ENCODE results near the gene NVL.

DNA sequence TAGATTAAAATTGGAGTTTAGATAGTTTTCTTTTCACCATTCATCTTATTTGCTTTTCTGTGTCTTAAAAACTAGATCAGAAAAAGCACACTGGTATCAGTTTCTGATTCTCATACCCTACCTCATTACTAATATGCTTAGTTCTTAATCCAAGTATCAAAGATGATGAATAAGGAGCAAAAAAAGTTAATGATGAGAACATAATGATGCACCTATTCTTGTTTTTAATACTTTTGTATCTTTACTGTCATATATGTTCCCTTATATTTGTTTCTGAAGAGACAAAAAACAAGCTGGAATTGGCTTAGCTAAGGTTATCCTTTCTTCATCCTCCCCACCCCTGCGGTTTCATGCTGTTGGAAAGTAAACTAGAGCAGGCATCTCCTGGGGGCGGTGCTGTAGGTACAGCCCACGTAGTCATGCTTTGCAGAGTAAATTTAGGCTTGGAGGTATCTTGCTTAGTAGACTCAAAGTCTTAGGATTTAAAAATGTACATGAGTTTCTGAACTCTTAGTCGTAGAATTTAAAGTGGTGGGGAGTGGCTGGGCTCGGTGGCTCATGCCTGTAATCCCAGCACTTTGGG is 43.1 kb upstream of the NVL start:
- no peak for TF ChIP-seq POLR2A (IDR thresholded peaks at IDR 0.05; ENCODE audit: low read depth, low read length)
- TF ChIP-seq, protein P1, sequence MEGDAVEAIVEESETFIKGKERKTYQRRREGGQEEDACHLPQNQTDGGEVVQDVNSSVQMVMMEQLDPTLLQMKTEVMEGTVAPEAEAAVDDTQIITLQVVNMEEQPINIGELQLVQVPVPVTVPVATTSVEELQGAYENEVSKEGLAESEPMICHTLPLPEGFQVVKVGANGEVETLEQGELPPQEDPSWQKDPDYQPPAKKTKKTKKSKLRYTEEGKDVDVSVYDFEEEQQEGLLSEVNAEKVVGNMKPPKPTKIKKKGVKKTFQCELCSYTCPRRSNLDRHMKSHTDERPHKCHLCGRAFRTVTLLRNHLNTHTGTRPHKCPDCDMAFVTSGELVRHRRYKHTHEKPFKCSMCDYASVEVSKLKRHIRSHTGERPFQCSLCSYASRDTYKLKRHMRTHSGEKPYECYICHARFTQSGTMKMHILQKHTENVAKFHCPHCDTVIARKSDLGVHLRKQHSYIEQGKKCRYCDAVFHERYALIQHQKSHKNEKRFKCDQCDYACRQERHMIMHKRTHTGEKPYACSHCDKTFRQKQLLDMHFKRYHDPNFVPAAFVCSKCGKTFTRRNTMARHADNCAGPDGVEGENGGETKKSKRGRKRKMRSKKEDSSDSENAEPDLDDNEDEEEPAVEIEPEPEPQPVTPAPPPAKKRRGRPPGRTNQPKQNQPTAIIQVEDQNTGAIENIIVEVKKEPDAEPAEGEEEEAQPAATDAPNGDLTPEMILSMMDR (conservative IDR thresholded peaks at IDR 0.05; ENCODE audit: low read depth, low read length), result no peak
- no peak for TF ChIP-seq USF2 (IDR thresholded peaks at IDR 0.05; ENCODE audit: low read depth, low read length)
- TF ChIP-seq RFX5 (IDR thresholded peaks at IDR 0.05; ENCODE audit: low read depth, low read length), result no peak
- no peak for TF ChIP-seq MAFK (IDR thresholded peaks at IDR 0.05; ENCODE audit: low read depth, low read length)
- no peak for TF ChIP-seq RCOR1 (IDR thresholded peaks at IDR 0.05; ENCODE audit: insufficient replicate concordance, low read length)
- no peak for TF ChIP-seq FOS (IDR thresholded peaks at IDR 0.05; ENCODE audit: low read depth, low read length)

All from IMR-90 (cell line).